ENCODE data around the gene SLFN11. TPM values are rescaled to one million over a fixed set of nuclear protein-coding genes. Genes with fewer than 3 reads are reported as not detected.
A peak's percentile ranks its signal among the peaks of the same experiment; 100 is the strongest.

Gene SLFN11
- total and polyA plus RNA-seq, 2 experiments from 2014 or later = not detected

DNA sequence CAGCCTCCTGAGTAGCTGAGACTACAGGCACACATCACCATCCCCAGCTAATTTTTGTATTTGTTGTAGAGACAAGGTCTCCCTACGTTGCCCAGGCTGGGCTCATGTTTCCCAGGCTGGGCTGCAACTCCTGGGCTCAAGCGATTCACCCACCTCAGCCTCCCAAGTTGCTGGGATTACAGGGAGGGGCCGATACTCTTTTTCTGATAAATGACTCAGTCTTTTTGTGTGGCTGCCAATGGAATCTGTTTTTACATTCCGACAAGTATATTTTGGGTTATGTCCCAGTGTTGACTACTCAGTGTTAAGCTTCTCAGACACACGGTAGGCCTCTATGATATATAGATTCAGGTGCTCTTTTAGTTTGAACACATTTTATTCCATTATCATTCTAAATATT, 58.1 kb downstream of the SLFN11 start (continued):
- TF ChIP-seq, protein P1, sequence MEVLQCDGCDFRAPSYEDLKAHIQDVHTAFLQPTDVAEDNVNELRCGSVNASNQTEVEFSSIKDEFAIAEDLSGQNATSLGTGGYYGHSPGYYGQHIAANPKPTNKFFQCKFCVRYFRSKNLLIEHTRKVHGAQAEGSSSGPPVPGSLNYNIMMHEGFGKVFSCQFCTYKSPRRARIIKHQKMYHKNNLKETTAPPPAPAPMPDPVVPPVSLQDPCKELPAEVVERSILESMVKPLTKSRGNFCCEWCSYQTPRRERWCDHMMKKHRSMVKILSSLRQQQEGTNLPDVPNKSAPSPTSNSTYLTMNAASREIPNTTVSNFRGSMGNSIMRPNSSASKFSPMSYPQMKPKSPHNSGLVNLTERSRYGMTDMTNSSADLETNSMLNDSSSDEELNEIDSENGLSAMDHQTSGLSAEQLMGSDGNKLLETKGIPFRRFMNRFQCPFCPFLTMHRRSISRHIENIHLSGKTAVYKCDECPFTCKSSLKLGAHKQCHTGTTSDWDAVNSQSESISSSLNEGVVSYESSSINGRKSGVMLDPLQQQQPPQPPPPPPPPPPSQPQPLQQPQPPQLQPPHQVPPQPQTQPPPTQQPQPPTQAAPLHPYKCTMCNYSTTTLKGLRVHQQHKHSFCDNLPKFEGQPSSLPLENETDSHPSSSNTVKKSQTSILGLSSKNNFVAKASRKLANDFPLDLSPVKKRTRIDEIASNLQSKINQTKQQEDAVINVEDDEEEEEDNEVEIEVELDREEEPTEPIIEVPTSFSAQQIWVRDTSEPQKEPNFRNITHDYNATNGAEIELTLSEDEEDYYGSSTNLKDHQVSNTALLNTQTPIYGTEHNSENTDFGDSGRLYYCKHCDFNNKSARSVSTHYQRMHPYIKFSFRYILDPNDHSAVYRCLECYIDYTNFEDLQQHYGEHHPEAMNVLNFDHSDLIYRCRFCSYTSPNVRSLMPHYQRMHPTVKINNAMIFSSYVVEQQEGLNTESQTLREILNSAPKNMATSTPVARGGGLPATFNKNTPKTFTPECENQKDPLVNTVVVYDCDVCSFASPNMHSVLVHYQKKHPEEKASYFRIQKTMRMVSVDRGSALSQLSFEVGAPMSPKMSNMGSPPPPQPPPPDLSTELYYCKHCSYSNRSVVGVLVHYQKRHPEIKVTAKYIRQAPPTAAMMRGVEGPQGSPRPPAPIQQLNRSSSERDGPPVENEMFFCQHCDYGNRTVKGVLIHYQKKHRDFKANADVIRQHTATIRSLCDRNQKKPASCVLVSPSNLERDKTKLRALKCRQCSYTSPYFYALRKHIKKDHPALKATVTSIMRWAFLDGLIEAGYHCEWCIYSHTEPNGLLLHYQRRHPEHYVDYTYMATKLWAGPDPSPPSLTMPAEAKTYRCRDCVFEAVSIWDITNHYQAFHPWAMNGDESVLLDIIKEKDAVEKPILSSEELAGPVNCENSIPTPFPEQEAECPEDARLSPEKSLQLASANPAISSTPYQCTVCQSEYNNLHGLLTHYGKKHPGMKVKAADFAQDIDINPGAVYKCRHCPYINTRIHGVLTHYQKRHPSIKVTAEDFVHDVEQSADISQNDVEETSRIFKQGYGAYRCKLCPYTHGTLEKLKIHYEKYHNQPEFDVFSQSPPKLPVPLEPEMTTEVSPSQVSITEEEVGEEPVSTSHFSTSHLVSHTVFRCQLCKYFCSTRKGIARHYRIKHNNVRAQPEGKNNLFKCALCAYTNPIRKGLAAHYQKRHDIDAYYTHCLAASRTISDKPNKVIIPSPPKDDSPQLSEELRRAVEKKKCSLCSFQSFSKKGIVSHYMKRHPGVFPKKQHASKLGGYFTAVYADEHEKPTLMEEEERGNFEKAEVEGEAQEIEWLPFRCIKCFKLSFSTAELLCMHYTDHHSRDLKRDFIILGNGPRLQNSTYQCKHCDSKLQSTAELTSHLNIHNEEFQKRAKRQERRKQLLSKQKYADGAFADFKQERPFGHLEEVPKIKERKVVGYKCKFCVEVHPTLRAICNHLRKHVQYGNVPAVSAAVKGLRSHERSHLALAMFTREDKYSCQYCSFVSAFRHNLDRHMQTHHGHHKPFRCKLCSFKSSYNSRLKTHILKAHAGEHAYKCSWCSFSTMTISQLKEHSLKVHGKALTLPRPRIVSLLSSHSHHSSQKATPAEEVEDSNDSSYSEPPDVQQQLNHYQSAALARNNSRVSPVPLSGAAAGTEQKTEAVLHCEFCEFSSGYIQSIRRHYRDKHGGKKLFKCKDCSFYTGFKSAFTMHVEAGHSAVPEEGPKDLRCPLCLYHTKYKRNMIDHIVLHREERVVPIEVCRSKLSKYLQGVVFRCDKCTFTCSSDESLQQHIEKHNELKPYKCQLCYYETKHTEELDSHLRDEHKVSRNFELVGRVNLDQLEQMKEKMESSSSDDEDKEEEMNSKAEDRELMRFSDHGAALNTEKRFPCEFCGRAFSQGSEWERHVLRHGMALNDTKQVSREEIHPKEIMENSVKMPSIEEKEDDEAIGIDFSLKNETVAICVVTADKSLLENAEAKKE (CRISPR knock-in tag; IDR thresholded peaks at IDR 0.05) = no peak
- no peak for TF ChIP-seq STAT1 (IDR thresholded peaks at IDR 0.05; ENCODE audit: unreplicated experiment)

DNA sequence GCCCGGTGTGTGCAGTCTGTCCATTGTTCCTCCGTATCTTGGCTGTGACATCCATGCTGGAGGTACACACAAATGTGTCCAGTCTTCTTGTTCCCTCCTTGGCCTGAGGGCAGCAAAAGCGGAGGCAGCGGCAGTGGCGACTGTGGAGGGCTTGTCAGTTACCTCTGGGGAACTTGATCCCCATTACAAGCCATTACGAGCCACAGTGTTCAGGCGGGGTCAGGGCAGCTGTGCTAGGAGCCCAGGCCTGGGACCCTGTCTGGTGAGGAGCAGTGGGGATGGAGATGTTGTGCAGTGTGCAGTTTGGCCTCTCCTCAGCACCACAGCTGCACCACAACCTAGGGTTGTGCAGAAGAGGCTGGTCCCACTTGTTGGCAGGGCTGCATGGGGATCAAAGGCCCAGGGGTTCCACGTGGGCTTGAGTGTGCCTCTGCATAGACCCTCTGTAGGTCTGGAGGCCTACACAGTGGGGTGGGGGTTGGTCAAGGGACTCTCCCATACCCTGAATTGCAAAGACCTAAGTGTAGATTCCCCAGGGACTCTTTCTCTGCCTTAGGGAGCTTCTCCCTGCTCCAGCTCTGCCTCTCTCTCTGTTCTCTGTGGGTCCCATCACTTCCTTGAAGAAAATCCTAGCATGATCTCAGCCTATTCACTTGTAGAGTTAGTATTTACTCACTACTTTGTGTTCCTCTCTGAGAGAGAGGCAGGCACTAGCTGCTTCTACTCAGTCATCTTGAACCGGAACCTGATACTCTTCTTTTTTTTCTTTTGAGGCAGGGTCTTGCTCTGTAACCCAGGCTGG, 58.8 kb downstream of the SLFN11 start:
- H3K4me3 Mint-ChIP-seq = peak overlapping the region; percentile 79
- Histone ChIP-seq H3F3A (replicated peaks; ENCODE audit: low read depth) (0 out of 2 replicates have a peak, but pooled peaks cover 3% of the 10 kb centered on the region), H4K20me1 (replicated peaks; ENCODE audit: insufficient read depth) (0 out of 2 replicates have a peak, but pooled peaks cover 4% of the 10 kb centered on the region), H3K36me3 (ENCODE audit: insufficient read depth) (no peaks in the 10 kb centered on the region), H3K4me2 (peak overlapping the region; percentile 85), H3K4me3 (peak overlapping the region; percentile 73), H3K79me2 (replicated peaks; ENCODE audit: insufficient read depth) (no peaks in the 10 kb centered on the region), H3K9me2 (ENCODE audit: insufficient read depth) (no peaks in the 10 kb centered on the region), H2AFZ (peak overlapping the region; percentile 99), H3K4me1 (ENCODE audit: insufficient read depth) (peaks cover 7% of the 10 kb centered on the region), H3K27me3 (ENCODE audit: insufficient read depth) (peaks cover 37% of the 10 kb centered on the region), H3K27ac (ENCODE audit: low read depth) (no peak overlapping the region)
- peaks cover 13% of the 10 kb centered on the region for H3K27me3 Mint-ChIP-seq (ENCODE audit: insufficient read depth, low read depth, poor library complexity)
- no peaks in the 10 kb centered on the region; the same call in 2 of the 3 replicates for H3K36me3 Mint-ChIP-seq (ENCODE audit: low read depth)
- DNase-seq (ENCODE audit: low spot score) = peak; percentile 20
- peaks cover 30% of the 10 kb centered on the region for H3K4me1 Mint-ChIP-seq
- no peak overlapping the region for H3K27ac Mint-ChIP-seq
- peaks cover 2% of the 10 kb centered on the region; the same call in 2 of the 3 replicates for H3K9me3 Mint-ChIP-seq
- ATAC-seq = peak; percentile 9
- no peak for TF ChIP-seq STAT1 (IDR thresholded peaks at IDR 0.05; ENCODE audit: unreplicated experiment)
- no peak for TF ChIP-seq JUNB (IDR thresholded peaks at IDR 0.05; ENCODE audit: unreplicated experiment)
- no peak for TF ChIP-seq NANOG (IDR thresholded peaks at IDR 0.05; ENCODE audit: borderline replicate concordance)
- no peak for TF ChIP-seq ZNF331 (CRISPR knock-in tag; IDR thresholded peaks at IDR 0.05; ENCODE audit: low read depth)
- TF ChIP-seq EZH2 (IDR thresholded peaks at IDR 0.05; ENCODE audit: low read depth, unreplicated experiment) = no peak
- TF ChIP-seq ZNF114 (CRISPR knock-in tag; IDR thresholded peaks at IDR 0.05) = no peak
- TF ChIP-seq, protein P2, sequence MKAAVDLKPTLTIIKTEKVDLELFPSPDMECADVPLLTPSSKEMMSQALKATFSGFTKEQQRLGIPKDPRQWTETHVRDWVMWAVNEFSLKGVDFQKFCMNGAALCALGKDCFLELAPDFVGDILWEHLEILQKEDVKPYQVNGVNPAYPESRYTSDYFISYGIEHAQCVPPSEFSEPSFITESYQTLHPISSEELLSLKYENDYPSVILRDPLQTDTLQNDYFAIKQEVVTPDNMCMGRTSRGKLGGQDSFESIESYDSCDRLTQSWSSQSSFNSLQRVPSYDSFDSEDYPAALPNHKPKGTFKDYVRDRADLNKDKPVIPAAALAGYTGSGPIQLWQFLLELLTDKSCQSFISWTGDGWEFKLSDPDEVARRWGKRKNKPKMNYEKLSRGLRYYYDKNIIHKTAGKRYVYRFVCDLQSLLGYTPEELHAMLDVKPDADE (IDR thresholded peaks at IDR 0.05) = no peak
- TF ChIP-seq, protein P3, sequence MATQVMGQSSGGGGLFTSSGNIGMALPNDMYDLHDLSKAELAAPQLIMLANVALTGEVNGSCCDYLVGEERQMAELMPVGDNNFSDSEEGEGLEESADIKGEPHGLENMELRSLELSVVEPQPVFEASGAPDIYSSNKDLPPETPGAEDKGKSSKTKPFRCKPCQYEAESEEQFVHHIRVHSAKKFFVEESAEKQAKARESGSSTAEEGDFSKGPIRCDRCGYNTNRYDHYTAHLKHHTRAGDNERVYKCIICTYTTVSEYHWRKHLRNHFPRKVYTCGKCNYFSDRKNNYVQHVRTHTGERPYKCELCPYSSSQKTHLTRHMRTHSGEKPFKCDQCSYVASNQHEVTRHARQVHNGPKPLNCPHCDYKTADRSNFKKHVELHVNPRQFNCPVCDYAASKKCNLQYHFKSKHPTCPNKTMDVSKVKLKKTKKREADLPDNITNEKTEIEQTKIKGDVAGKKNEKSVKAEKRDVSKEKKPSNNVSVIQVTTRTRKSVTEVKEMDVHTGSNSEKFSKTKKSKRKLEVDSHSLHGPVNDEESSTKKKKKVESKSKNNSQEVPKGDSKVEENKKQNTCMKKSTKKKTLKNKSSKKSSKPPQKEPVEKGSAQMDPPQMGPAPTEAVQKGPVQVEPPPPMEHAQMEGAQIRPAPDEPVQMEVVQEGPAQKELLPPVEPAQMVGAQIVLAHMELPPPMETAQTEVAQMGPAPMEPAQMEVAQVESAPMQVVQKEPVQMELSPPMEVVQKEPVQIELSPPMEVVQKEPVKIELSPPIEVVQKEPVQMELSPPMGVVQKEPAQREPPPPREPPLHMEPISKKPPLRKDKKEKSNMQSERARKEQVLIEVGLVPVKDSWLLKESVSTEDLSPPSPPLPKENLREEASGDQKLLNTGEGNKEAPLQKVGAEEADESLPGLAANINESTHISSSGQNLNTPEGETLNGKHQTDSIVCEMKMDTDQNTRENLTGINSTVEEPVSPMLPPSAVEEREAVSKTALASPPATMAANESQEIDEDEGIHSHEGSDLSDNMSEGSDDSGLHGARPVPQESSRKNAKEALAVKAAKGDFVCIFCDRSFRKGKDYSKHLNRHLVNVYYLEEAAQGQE (IDR thresholded peaks at IDR 0.05; ENCODE audit: unreplicated experiment) = no peak
- TF ChIP-seq EZH2phosphoT487 (IDR thresholded peaks at IDR 0.05; ENCODE audit: unreplicated experiment) = no peak
- no peak for TF ChIP-seq CREB1 (CRISPR knock-in tag; IDR thresholded peaks at IDR 0.05; ENCODE audit: low read depth)

All from GM23338 (cell line).